ENCODE measurements around the gene MYO5B. TPM values are rescaled to one million over a fixed set of nuclear protein-coding genes. Genes with fewer than 3 reads are reported as not detected.

Gene MYO5B
- total and polyA plus RNA-seq, 2 of the 4 experiments (the other 2 are of a cell fraction), result 0.24 to 0.54 TPM

DNA sequence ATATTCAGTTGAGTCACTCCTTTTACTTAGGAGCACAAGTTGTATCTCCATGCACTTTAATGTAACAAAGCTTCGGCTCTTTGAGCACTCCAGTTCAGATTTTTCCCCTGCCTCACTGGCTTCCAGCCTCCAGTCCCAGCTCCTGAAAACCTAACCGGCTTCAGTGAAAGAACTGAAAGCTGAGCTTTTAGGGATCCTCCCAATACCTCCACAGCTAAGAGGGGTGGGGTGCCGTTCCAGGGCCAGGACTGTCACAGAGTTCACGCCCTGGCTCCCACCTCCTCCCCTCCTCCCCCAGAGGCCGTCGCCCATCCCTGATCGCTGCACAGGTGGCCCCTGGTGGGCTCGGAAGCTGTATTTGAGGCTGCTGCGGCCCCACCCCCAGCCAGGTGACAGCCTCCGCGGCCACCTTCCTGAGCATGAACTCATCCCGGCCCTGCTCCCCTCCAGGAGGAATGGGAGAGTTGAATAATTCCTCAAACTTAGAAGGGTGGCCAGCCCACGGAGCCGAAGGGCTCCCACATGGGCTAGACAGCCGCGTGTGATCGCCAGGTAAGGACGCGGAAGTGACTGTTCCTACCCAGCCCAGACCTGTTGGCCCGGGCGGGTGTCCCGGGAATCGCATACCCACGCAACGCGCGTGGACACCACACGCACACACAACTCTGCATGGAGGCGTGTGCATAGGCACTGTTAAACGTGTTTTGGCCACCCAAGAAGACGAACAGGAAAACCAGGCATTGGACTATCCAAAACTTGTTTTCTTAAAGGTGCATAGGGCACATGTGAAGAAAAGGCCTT, 1.8 kb downstream of the MYO5B start (continued):
- TF ChIP-seq, protein P1, sequence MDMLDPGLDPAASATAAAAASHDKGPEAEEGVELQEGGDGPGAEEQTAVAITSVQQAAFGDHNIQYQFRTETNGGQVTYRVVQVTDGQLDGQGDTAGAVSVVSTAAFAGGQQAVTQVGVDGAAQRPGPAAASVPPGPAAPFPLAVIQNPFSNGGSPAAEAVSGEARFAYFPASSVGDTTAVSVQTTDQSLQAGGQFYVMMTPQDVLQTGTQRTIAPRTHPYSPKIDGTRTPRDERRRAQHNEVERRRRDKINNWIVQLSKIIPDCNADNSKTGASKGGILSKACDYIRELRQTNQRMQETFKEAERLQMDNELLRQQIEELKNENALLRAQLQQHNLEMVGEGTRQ (IDR thresholded peaks at IDR 0.05; ENCODE audit: low read depth, low read length), result no peak
- TF ChIP-seq MAFK (IDR thresholded peaks at IDR 0.05; ENCODE audit: low read depth, low read length) (no peak), POLR2A (IDR thresholded peaks at IDR 0.05; ENCODE audit: low read depth, low read length) (no peak), NFE2L2 (IDR thresholded peaks at IDR 0.05; ENCODE audit: low read depth, low read length) (no peak), MXI1 (IDR thresholded peaks at IDR 0.05; ENCODE audit: borderline replicate concordance, low read depth, low read length) (no peak)

DNA sequence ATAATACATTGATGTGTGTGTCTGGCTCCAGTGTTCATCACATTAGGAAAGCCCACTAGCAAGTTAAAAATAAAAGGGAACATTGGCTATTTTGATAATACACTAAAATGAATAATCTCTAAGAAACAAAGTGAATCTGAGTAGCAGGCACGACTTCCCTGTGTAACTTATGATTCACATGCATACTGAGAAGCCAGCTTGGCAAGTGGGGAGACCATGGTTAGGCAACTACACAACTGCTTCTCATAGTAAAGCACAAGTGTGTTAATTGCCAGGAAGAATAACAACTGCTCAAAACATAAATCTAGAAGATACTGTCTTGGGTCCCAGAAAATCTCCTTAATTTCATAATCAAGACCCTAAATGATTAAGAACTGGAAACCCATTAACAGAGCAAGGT, 4.0 kb downstream of the MYO5B start:
- Histone ChIP-seq H3K23ac (ENCODE audit: low read depth, low read length) (no peak overlapping the region), H4K91ac (ENCODE audit: insufficient read depth, low read depth, low read length) (no peak overlapping the region), H4K8ac (ENCODE audit: low read depth in 2 of 2, low read length in 2 of 2) (no peak overlapping the region), H2AK9ac (replicated peaks; ENCODE audit: low read depth, low read length, poor library complexity) (no peak overlapping the region), H3K4ac (ENCODE audit: low read depth, low read length) (no peak overlapping the region), H3K9ac (ENCODE audit: low read depth, low read length) (no peak overlapping the region), H2BK5ac (ENCODE audit: low read depth, low read length, poor library complexity, severe bottlenecking) (no peak overlapping the region), H3K36me3 (ENCODE audit: control insufficient read depth, insufficient read depth, low read length) (no peaks in the 10 kb centered on the region), H3K18ac (ENCODE audit: low read depth, low read length) (no peak overlapping the region), H4K20me1 (ENCODE audit: insufficient read depth, low read length) (no peaks in the 10 kb centered on the region), H3K56ac (ENCODE audit: extremely low read depth, insufficient read depth, low read length) (no peak overlapping the region), H3K4me1 (ENCODE audit: control insufficient read depth, insufficient read depth, low read length) (no peaks in the 10 kb centered on the region), H3K4me2 (ENCODE audit: low read depth, low read length) (no peak overlapping the region), H3K9me3 (ENCODE audit: control insufficient read depth, insufficient read depth, low read length) (no peaks in the 10 kb centered on the region; the same call in 1 of the 2 replicates), H3K79me1 (ENCODE audit: low read depth in 1 of 2, low read length in 2 of 2) (no peaks in the 10 kb centered on the region), H3K14ac (replicated peaks; ENCODE audit: low read depth, low read length) (no peak overlapping the region), H4K5ac (ENCODE audit: low read depth, low read length) (no peak overlapping the region), H2BK120ac (ENCODE audit: low read depth, low read length) (no peak overlapping the region), H2AK5ac (ENCODE audit: low read depth, low read length) (no peak overlapping the region), H2AFZ (replicated peaks; ENCODE audit: low read length, poor library complexity) (no peak overlapping the region), H2BK15ac (ENCODE audit: low read depth, low read length) (no peak overlapping the region), H2BK20ac (ENCODE audit: low read depth, low read length) (no peak overlapping the region), H3K27me3 (ENCODE audit: control insufficient read depth, insufficient read depth, low read length) (peaks cover 34% of the 10 kb centered on the region), H3K4me3 (ENCODE audit: insufficient read depth, low read depth, low read length) (no peak overlapping the region), H3K9me1 (ENCODE audit: insufficient read depth, low read length) (no peaks in the 10 kb centered on the region), H3K27ac (ENCODE audit: insufficient read depth, low read length) (no peak overlapping the region)
- CTCF ChIA-PET, result no interaction called here
- ATAC-seq (ENCODE audit: low read depth) (no peak), DNase-seq (no peak)
- no CpG with 5 or more reads among the region's 1 CpG for WGBS, 2 experiments (ENCODE audit: extremely low coverage in 2 of 2, insufficient read length in 1 of 2)
- in situ Hi-C loops (cut with MboI; ENCODE audit: low sequenced_read_pairs), result loop anchor here (25.0 kb wide), 1 partner anchor 679 kb away; no protein-coding TSS in a partner anchor
- POLR2A ChIA-PET (ENCODE audit: unreplicated experiment), result no interaction called here
- intact Hi-C loops (cut with micrococcal nuclease), result no loop called here
- no TSS peak for BruUV-seq (replicated peaks)
- dilution Hi-C loops (cut with HindIII; ENCODE audit: low sequenced_read_pairs, unreplicated experiment), result no loop called here
- TF ChIP-seq FOS (IDR thresholded peaks at IDR 0.05; ENCODE audit: low read depth, low read length), result no peak
- TF ChIP-seq MAZ (IDR thresholded peaks at IDR 0.05; ENCODE audit: borderline replicate concordance, low read depth, low read length), result no peak
- no peak for TF ChIP-seq RFX5 (IDR thresholded peaks at IDR 0.05; ENCODE audit: low read depth, low read length)
- TF ChIP-seq, protein P2, sequence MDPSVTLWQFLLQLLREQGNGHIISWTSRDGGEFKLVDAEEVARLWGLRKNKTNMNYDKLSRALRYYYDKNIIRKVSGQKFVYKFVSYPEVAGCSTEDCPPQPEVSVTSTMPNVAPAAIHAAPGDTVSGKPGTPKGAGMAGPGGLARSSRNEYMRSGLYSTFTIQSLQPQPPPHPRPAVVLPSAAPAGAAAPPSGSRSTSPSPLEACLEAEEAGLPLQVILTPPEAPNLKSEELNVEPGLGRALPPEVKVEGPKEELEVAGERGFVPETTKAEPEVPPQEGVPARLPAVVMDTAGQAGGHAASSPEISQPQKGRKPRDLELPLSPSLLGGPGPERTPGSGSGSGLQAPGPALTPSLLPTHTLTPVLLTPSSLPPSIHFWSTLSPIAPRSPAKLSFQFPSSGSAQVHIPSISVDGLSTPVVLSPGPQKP (IDR thresholded peaks at IDR 0.05; ENCODE audit: borderline replicate concordance, low read depth, low read length), result no peak
- TF ChIP-seq NFE2L2 (IDR thresholded peaks at IDR 0.05; ENCODE audit: low read depth, low read length), result no peak
- TF ChIP-seq, protein P3, sequence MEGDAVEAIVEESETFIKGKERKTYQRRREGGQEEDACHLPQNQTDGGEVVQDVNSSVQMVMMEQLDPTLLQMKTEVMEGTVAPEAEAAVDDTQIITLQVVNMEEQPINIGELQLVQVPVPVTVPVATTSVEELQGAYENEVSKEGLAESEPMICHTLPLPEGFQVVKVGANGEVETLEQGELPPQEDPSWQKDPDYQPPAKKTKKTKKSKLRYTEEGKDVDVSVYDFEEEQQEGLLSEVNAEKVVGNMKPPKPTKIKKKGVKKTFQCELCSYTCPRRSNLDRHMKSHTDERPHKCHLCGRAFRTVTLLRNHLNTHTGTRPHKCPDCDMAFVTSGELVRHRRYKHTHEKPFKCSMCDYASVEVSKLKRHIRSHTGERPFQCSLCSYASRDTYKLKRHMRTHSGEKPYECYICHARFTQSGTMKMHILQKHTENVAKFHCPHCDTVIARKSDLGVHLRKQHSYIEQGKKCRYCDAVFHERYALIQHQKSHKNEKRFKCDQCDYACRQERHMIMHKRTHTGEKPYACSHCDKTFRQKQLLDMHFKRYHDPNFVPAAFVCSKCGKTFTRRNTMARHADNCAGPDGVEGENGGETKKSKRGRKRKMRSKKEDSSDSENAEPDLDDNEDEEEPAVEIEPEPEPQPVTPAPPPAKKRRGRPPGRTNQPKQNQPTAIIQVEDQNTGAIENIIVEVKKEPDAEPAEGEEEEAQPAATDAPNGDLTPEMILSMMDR (conservative IDR thresholded peaks at IDR 0.05; ENCODE audit: low read depth, low read length), result no peak
- TF ChIP-seq MXI1 (IDR thresholded peaks at IDR 0.05; ENCODE audit: borderline replicate concordance, low read depth, low read length), result no peak
- no peak for TF ChIP-seq SMC3 (IDR thresholded peaks at IDR 0.05; ENCODE audit: low read depth, low read length)
- TF ChIP-seq BHLHE40 (IDR thresholded peaks at IDR 0.05; ENCODE audit: low read depth, low read length), result no peak

All from IMR-90 (cell line).